IPS DF 4.7 (cell line): ENCODE results near the gene GNAT1.

Experiments used
- DNase-seq: peaks from one replicate; pipeline ENCODE4 v3.0.0-alpha.2; 2013; ENCODE audit warnings: low spot score; ENCODE audit errors: extremely low read depth

Gene GNAT1

DNA sequence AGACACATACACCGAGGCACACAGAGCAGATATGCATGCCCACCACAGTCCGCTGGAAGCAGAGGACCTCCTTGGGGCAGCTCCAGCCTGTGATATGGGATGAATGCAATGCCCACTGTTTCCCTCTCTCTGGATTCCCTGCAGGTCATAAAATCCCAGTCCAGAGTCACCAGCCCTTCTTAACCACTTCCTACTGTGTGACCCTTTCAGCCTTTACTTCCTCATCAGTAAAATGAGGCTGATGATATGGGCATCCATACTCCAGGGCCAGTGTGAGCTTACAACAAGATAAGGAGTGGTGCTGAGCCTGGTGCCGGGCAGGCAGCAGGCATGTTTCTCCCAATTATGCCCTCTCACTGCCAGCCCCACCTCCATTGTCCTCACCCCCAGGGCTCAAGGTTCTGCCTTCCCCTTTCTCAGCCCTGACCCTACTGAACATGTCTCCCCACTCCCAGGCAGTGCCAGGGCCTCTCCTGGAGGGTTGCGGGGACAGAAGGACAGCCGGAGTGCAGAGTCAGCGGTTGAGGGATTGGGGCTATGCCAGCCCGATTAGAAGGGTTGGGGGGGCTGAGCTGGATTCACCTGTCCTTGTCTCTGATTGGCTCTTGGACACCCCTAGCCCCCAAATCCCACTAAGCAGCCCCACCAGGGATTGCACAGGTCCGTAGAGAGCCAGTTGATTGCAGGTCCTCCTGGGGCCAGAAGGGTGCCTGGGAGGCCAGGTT lies at the start of gene GNAT1:
GNAT1 (plus strand) TSS at position 675 of the 725 bp plus-strand sequence. CDS start 116 bp downstream, outside the sequence.
- no peak for DNase-seq

DNA sequence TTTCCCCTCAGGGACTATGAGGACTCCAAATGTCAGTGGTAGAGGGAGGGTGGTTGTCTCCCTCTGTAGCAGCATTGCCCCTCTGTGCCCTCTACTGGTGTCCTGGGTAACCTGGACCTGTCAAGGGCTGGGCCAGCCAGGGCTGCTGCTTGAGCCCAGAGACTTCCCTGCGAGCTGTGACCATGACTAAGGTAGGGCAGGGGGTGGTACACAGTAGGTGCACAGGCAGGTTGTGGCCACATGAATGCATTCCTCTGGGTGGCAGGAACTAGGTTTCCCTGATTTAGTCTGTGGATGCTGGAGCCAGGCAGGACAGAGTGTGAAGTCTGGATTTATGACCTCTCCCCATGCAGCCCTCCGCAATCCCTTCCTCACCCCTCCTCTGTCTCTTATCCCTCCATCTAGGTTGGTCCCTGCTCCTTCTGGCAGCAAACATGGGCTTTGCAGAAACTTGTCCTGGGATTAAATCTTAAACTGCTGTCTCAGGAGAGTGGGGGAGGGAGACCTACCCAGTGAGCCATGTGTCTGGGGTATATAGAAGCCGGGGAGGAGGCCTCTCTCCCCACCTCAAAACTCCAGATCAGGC lies 45.0 kb upstream of the GNAT1 start:
- no peak for DNase-seq

DNA sequence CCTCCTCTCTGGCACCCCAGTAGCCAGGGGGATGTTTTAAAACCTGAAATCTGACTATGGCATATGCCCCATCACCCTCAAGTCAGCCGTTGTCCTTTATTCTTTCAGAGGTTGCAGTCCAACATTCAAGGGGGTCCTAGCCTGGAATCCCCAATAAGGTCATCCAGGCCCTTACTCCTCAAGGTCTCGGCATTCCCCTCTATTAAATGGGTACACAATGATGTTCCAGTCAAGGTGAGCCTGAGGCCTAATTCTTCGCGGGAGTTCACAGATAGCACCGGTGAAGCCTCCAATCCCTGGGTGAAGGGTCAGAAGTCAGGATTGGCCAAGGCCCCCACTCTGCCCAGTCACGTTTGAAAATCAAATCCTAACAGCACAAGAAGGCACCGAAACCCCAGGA lies 44.4 kb upstream of the GNAT1 start:
- no peak for DNase-seq

DNA sequence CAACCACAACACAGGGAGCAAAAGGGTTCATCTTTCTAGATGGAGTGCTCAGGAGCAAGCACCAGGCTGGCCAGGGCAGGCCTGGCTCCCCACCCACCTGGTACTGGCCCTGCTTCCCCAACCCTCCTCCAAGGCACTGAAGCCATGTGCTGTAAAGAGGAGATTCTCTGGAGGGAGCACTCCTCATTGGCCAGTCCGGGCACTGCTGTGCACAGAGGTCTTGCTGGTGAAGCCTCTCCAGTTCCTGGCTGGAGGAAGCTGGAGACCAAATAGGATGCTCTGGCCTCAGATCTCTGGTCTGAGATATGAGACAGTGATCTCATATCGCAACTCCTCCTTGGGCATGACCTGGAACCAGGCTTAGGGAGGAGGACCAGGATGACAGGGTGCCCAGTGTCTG lies 44.0 kb upstream of the GNAT1 start:
- no peak for DNase-seq

DNA sequence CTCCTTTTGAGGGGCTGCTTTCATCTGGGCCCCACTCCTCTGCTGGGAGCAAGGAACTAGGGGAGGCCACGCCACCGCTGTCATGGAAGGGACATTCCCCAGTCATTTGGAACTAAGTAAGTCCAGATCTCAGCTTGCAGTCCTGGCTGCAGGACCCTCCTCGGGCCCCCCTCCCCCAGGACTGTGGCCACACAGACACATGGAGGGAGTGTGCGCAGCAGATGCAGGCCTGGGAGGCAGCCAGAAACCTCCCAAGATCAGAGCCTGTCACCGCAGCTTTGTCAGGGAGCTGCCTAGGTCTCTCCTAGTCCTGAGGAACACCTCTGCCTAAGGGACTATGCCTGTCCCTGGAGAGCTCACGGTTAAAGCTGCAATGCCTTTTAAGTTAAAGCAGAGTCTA lies 43.5 kb upstream of the GNAT1 start:
- DNase-seq, result no peak

DNA sequence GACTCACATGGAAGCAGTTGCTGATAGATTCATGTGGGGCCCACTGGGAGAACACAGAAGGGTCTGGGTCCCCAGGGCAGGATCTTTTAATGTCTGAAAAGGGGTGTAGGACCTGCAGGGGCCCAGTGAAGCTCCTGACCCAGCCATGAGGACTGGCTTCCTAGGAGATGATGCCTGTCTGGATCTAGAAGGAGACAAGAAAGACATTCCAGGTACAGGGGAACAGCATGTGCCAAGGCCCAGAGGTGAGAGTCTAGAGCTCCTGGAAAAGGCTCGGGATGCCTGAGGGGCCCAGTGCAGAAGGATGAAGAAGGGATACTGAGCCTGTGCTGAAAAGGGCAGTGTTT lies 41.0 kb upstream of the GNAT1 start:
- DNase-seq, result no peak

DNA sequence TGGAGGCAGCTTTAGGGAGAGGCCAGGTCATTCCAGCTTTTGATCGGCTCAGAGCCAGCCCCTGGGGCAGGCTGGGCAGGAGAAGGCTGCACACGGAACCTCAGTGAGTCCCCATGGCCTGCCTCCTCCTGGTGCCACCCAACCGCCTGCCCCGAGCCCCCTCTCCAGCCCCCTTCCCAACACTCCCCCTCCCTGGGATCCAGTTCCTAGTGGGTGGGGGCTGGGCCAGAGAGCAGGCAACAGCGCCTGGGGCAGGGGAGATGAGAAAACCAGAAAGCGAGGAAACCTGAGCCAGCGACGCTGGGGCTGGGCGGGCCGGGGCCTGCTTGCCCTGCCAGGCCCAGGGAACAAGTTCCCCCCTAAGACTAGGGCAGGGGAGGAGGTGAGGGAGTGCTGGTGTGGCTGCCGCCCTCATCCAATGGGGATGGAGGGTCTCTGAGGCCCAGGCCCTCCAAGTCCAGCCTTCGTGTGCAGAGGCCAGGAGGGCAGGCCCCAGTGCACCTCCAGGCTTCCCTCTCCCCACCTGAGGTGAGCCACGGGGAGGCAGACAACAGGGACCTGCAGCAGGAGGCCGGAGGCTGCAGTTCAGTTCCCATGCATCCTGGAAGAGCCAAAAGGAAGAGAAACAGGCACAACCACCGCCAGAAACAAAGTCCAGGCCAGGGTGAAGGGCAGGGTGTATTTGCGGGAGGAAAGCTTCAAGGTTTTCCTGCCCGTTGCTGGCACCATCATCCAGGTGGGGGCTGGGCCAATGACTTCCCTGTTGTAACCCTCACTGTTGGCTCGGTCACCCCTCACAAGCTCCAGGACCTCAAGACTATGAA lies 40.3 kb upstream of the GNAT1 start:
- no peak for DNase-seq

DNA sequence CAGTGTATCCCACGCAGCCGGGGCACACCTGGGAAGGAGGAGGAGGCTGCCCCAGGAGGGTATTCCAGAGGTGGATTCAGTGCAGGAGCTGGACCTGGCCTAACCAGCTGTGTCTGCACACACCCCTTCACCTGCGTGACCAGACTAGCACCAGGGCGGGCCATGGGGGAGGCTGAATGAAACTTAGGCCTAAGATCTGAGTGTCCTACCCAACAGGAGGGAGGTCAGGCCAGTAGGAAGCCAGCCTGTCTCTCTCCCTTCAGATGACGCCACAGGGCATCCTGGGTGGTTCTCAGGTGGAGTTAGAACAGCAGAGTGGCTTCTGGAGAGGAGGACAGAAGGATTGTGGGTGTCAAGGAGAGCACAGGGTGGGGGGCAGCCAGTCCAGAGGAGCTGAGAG lies 39.7 kb upstream of the GNAT1 start:
- no peak for DNase-seq

DNA sequence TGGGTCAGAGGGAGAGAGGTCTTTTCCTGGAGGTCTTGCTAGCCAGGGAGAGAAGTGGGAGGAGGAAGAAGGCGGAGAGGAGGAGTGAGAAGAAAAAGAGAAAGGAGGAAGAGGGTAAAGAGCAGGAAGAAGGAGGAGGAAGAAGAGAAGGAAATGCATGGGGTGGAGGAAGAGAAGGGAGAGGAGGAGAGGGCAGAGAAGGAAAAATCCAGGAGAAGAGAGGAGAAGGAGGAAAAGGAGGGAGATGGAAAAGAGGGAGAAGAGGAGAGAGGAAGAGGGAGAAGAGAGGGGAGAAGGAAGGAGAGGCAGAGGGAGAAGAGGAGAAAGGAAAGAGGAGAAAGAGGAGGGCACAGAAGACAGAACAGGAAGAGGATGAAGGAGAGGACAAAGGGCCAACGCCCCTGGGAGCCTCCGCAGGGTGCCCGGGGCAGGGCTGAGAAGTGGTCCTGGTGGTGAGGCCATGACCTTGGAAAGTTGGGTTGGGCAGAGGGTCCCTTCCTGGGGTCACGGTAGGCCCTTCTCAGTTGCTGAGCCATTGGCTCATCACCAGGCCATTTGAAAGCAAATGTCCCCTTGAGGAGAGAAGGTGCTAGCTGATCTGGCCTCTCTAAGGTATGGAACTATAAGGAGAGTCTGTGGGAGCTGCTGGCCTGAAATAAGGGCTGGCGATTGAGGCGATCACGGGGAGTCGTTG lies 37.5 kb upstream of the GNAT1 start:
- DNase-seq, result no peak

DNA sequence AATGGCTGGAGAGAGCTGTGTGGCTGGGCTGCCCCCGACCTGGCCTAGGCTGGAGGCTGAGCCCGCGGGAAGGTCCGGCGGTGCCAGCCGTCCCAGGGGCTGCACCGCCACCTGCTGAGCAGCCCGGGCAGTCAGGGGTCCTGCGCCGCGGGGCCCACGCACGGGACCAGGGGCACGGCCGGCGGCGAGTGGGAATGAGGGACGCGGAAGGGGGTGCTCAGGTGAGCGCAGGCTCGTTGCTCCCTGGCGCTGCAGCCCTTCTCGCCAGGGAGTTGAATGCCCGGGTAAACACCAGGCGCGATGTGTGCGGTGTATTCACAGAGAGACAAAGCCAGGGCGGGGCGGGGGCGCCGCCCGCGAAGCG lies 37.0 kb upstream of the GNAT1 start:
- no peak for DNase-seq

DNA sequence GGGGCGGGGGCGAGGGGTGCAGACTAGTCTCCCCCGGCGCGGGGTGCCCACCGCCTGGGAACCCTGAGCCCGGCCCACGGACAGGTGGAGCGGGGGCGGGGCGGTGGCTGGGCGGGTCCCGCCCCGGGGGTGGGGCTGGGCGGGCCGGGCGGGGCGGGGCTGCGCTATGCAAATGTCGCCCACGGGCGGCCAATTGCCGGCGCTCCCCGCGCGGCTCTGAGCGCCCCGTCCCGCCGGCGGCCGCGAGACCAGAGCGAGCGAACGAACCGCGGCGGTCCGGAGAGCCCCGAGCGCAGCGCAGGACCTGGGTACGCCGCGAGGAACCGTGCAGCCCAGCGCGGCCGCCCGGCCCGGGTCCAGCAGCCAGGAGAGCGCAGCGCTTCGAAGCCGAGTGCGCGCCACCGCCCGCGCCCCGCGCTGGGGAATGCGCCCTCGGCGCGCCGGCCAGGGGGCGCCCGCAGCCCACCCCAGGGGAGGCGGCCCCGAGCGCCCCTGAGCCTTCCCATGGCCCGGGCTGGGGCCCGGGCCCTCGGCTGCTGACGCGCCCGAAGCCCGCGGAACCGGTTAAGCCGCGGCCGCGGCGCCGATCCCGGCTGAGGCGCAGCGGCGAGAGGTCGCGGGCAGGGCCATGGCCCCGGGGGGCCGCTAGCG lies 36.4 kb upstream of the GNAT1 start, which contains the start of gene SEMA3F:
SEMA3F (plus strand) TSS at position 485 of the 651 bp plus-strand sequence. CDS start 4,299 bp downstream, outside the sequence.
- no peak for DNase-seq

DNA sequence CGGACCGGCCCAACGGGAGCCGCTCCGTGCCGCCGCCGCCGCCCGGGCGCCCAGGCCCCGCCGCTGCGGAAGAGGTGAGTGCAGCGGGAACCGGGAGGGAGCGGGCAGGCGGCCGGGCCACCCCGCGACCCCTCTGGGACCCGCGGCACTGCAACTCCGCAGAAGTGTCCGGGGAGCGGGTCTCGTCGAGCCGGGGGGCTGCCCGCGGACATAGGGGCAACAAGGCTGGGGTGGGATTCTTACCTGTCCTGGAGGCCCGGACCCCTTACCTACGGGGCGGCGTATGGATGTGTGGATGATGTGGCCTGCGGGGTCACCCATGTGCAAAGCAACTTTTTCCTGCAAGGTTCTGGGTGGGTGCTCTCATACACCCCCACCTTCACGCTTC lies 35.9 kb upstream of the GNAT1 start:
- no peak for DNase-seq

DNA sequence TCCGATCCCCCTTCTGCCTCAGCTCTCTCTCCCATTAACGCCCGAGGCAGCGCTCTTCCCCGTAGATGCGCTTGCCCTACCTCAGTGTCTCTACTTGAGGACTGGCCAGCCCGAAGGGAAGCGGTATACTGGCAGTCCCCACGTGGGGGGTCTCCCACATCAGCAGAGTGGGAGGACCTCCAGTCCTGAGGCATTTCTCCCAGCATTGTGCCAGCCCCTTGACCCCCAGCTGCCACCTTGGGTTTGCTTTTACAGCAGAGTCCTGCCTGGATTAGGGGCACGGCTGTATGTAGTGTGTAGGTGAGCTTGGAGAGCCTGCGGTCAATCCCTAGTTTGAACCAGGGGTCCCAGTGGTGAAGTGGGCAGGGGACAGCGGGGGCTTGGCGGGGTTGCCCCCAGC lies 35.5 kb upstream of the GNAT1 start:
- DNase-seq, result no peak

DNA sequence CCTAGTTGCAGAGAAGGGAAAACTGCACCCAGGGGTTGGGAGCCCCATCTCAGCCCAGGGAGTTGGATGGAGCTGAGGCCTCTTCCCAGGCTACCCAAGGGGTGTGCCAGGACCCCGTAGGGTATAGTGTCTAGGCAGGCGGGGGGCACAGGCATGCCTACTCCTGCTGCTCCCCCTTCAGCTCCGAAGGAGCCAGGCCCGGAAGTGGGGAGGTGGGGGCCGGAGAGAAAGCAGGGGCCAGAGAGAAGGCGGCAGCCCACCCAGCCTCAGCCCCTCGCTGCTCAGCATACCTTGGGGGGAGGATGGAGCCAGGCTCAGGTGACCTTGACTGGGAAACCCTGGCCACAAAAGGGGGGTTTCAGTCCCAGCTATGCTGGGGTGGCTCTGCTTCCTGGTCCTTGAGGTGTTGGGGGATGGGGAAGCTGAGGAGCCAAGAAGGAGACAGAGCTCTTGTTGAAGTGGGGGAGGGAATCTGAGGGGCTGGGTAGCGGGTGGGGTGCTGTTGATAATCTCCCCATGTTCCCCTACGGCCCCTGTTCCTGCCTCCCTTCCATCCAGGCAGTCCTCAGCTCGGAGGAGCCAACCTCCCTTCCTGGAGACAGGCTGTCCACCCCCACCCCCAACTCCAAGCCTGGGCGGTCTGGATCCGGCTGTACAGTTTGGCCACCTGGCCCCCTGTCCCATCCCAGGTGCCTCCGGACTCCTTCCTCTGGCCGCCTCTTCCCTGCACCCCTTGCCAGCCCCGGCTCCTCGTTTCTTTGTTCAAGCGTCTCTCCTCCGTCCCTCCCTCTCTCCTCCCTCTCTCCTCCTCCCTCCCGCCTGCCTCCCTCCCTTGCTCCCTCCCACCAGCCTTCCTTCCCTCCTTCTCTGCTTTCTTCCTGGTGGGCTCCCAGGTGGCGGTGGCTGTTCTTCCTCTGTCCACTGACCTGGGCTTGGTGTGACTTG lies 34.6 kb upstream of the GNAT1 start:
- no peak for DNase-seq

DNA sequence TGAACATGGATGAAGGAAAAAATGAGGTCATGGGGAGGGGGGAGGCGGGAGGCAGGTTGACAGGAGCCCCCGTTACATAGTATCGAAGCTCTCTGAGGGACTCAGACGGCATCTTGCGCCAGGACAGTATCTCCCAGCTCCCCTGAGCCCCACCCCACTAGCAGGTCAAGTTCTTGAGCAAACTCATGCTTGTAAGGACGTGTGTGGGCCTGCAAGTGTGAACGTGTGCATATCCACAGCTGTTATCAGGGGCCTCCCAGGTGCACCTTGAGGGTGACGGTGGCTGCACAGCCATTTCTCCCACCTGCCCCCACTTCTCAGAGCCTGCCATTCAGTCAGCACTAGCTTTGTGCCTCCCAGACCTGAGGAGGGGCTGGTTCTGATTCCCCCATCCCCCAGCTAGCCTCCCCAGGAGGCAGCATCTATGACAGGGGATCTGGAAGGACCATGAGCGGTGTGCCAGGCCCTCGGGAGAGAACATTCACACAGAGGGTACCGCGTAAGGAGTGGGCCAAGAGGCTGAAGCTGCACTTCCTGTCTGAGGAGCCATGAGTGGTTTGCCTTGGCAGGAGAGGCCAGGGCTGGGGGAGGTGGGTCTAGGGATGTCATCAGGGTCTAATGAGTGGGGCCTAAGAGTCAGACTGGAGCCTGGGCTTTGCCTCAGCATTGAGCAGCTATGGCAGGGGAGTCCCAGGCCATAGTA lies 33.4 kb upstream of the GNAT1 start:
- no peak for DNase-seq

DNA sequence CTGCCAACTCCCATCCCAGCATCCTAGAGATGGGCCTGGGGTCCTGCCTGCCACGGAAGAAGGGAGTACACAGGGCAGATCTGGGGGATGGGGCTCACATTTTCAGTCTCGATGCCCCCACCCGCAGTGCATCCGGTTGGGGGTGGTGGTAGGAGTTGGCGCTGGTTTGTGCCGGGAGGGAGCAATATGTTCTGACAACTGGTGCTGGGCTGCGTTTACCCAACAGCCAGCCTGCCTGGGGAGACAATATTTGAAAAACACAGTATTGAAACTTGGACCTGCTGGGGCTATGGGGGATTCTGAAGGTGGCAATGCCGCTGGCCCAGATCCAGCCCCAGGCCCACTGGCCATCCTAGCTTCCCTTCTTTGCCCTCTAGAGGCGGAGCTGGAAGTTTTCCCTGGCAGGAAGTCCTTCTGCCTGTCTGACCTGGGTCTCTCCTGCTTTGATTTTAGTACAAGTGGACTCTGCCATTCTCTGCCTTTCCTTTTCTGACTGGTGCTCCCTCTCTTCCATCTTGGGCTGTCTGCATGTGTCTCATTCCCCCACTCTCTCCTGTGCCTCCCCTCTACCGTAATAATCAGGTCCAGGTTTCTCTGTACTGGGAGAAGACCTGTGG lies 32.8 kb upstream of the GNAT1 start:
- no peak for DNase-seq

DNA sequence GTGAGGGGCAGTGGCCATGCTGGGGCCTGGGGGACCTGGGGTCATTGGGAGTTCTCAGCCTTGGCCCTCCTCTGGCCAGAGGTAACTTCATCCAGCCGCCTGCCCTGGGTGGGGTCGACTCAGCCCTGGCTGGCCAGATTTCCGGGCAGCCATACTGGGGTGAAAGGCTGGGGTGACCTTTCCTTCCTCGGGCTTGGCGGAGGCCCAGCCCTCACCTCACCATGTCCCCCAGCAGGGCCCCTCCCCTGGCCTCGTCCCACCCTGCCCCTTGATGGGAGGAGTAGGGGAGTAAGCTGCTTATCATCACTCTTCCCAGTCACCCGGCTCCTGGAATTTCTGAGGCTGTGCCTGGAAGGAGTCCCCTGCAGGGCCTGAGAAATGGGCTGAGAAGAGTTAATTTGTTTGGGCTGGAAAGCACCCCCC lies 30.8 kb upstream of the GNAT1 start:
- no peak for DNase-seq

DNA sequence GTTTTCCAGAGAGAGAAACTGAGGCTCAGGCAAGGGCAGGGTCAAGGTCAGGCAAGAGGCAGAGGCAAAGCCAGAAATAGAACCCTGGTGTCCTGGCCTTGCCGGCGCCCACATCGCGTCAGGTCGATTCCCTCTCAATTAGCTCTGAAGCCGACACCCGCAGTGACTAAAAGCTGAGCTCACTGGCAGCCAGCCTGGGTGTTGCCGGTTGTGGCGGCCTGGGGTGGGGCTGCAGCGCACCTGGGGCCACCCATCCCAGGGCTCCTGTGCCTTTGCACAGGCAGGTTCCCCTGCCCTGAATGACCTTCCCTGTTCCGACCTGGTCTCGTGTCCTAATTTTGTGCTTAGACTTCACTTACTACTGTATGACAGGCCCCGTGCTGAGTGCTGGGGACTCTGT lies 30.1 kb upstream of the GNAT1 start:
- DNase-seq, result no peak
